ENCODE measurements around the gene RASA3. TPM values are rescaled to one million over a fixed set of nuclear protein-coding genes. Genes with fewer than 3 reads are reported as not detected.

RASA3 gene
- total and polyA plus RNA-seq, 2 of the 8 experiments (the other 6 are each of a cell fraction or from before 2014, with no cell fraction given), result 7.5 to 21.9 TPM

- Histone ChIP-seq H4K8ac (ENCODE audit: extremely low read depth, insufficient read depth, low read length) (peak overlapping the region; percentile 74; the same call in 1 of the 2 replicates), H2BK12ac (ENCODE audit: low read depth, low read length) (no peak overlapping the region), H3K9me3 (ENCODE audit: insufficient read depth in 2 of 2, low read depth in 1 of 2, low read length in 1 of 2) (no peaks in the 10 kb centered on the region), H2BK120ac (replicated peaks; ENCODE audit: low read depth, low read length) (no peak overlapping the region), H3K27me3 (replicated peaks in 1 of 4; ENCODE audit: control insufficient read depth in 3 of 4, extremely low read depth in 1 of 4, insufficient read depth in 3 of 4, low read length in 3 of 4) (peaks cover 0 to 13% (median 10%) of the 10 kb centered on the region in 4 experiments; a peak in 5 of 7 replicates), H4K91ac (replicated peaks; ENCODE audit: insufficient read length, low read length) (peak overlapping the region; percentile 29), H3K4me1 (replicated peaks in 1 of 4; ENCODE audit: control insufficient read depth in 3 of 4, insufficient read depth in 4 of 4, low read length in 3 of 4) (peaks cover 12 to 35% (median 25%) of the 10 kb centered on the region in 4 experiments), H3K23ac (ENCODE audit: insufficient read length) (no peak overlapping the region), H3K9ac (replicated peaks in 1 of 4; ENCODE audit: extremely low read depth in 1 of 4, low read depth in 3 of 4, low read length in 3 of 4) (no peak overlapping the region), H2BK15ac (ENCODE audit: low read length) (no peak overlapping the region), H2AFZ (ENCODE audit: low read length) (no peak overlapping the region), H2BK5ac (ENCODE audit: low read depth, low read length) (no peak overlapping the region), H3K4ac (replicated peaks; ENCODE audit: insufficient read length, low read depth, low read length) (no peak overlapping the region), H3K56ac (replicated peaks; ENCODE audit: insufficient read length, low read depth, low read length) (no peak overlapping the region), H3K36me3 (ENCODE audit: control insufficient read depth in 2 of 4, insufficient read depth in 4 of 4, low read length in 3 of 4) (no peaks in the 10 kb centered on the region), H4K20me1 (replicated peaks in 1 of 2; ENCODE audit: control insufficient read depth in 1 of 2, insufficient read depth in 2 of 2, low read length in 2 of 2) (peaks cover 2 to 11% of the 10 kb centered on the region in 2 experiments), H2AK5ac (ENCODE audit: low read depth, low read length) (no peak overlapping the region), H2BK20ac (ENCODE audit: low read length) (no peak overlapping the region), H3K27ac (ENCODE audit: low read depth, low read length) (no peak overlapping the region), H3K4me3 (ENCODE audit: extremely low read depth in 1 of 4, insufficient read depth in 2 of 4, low read depth in 3 of 4, low read length in 4 of 4) (no peak overlapping the region), H3K4me2 (ENCODE audit: insufficient read depth in 1 of 2, low read depth in 2 of 2, low read length in 2 of 2) (no peak overlapping the region), H4K5ac (ENCODE audit: insufficient read length, low read depth, low read length) (no peak overlapping the region), H3K18ac (ENCODE audit: extremely low read depth, low read length) (no peak overlapping the region), H3K79me1 (ENCODE audit: low read depth, low read length) (peaks cover 18% of the 10 kb centered on the region), H3K23me2 (ENCODE audit: low read depth, low read length) (peaks cover 19% of the 10 kb centered on the region), H3K14ac (ENCODE audit: insufficient read length) (no peak overlapping the region), H3K79me2 (ENCODE audit: control insufficient read depth in 1 of 2, insufficient read depth in 2 of 2, low read length in 2 of 2) (peaks cover 0 to 58% of the 10 kb centered on the region in 2 experiments; a peak in 3 of 4 replicates)
- WGBS, 2 experiments (ENCODE audit: extremely low coverage in 1 of 2, insufficient coverage in 1 of 2, insufficient read length in 1 of 2, insufficient replicate concordance in 2 of 2, low coverage in 1 of 2, low lambda C conversion rate in 2 of 2, missing lambda C conversion rate in 1 of 2), result 92% methylated on average over 5 of the region's 5 CpGs; no CpG with 5 or more reads in 1 of the 2 experiments
- no peak for FAIRE-seq
- CTCF ChIA-PET (ENCODE audit: partially characterized antibody), result interaction anchor here (0.7 to 1.5 kb wide), 3 partner anchors 9 to 224 kb away, joined by 3 read pairs; no protein-coding TSS in a partner anchor
- POLR2A ChIA-PET (ENCODE audit: partially characterized antibody), result no interaction called here
- no peak for TF ChIP-seq E2F6 (IDR thresholded peaks at IDR 0.05)
- TF ChIP-seq GABPA (IDR thresholded peaks at IDR 0.05; ENCODE audit: borderline replicate concordance, insufficient read depth, low read length), result no peak
- no peak for TF ChIP-seq SIRT6 (IDR thresholded peaks at IDR 0.05; ENCODE audit: low read length)
- TF ChIP-seq RAD21 (IDR thresholded peaks at IDR 0.05 in 1 of 2, conservative IDR thresholded peaks at IDR 0.05 in 1 of 2; ENCODE audit: low read depth in 2 of 2, low read length in 2 of 2), result no peak
- DNase-seq (ENCODE audit: low read depth in 1 of 2, low spot score in 2 of 2), result no peak
Measured at GRCh38 chr13:114128348-114128623, 4.1 kb downstream of the RASA3 start.
